ENCODE data around the gene EXOC3L1. TPM values are rescaled to one million over a fixed set of nuclear protein-coding genes. Genes with fewer than 3 reads are reported as not detected.
A peak's percentile ranks its signal among the peaks of the same experiment; 100 is the strongest.

EXOC3L1 gene
- total and polyA plus RNA-seq, 2 of the 13 experiments (the other 11 are each of a cell fraction or from before 2014, with no cell fraction given), result 0.12 TPM; not detected in 1

DNA sequence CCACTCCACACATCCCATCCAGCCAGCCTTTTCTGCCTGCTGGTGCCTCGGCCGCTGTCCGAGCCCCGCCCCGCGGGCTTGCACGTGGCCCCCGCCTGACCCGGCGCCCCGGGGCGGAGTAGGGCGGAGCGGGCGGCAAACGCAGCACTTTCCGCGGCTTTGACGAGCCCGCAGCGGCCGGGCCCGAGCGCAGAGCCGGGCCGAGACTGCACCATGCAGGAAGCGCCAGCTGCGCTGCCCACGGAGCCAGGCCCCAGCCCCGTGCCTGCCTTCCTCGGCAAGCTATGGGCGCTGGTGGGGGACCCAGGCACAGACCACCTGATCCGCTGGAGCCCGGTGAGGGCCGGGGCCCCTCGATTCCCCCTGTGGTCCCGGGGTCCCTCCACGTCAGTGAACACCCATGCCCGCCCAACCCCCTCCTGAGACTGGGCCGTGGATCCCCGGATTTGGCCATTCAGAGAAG is 25.3 kb downstream of the EXOC3L1 start, which contains the start of gene HSF4 (continued):
- TF ChIP-seq, protein P1, sequence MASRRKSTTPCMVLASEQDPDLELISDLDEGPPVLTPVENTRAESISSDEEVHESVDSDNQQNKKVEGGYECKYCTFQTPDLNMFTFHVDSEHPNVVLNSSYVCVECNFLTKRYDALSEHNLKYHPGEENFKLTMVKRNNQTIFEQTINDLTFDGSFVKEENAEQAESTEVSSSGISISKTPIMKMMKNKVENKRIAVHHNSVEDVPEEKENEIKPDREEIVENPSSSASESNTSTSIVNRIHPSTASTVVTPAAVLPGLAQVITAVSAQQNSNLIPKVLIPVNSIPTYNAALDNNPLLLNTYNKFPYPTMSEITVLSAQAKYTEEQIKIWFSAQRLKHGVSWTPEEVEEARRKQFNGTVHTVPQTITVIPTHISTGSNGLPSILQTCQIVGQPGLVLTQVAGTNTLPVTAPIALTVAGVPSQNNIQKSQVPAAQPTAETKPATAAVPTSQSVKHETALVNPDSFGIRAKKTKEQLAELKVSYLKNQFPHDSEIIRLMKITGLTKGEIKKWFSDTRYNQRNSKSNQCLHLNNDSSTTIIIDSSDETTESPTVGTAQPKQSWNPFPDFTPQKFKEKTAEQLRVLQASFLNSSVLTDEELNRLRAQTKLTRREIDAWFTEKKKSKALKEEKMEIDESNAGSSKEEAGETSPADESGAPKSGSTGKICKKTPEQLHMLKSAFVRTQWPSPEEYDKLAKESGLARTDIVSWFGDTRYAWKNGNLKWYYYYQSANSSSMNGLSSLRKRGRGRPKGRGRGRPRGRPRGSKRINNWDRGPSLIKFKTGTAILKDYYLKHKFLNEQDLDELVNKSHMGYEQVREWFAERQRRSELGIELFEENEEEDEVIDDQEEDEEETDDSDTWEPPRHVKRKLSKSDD (CRISPR knock-in tag; IDR thresholded peaks at IDR 0.05; ENCODE audit: low read depth), result peak; percentile 96
- TF ChIP-seq ZNF891 (CRISPR knock-in tag; IDR thresholded peaks at IDR 0.05) (peak; percentile 43; the same call in 1 of the 2 replicates), NFE2L2 (IDR thresholded peaks at IDR 0.05; ENCODE audit: low read length) (no peak), CC2D1A (CRISPR knock-in tag; IDR thresholded peaks at IDR 0.05) (no peak), RNF2 (conservative IDR thresholded peaks at IDR 0.05; ENCODE audit: low read depth) (peak; percentile 75), POGZ (CRISPR knock-in tag; IDR thresholded peaks at IDR 0.05) (peak; percentile 69), ZNF746 (CRISPR knock-in tag; IDR thresholded peaks at IDR 0.05) (no peak; the same call in 1 of the 2 replicates), ZNF782 (CRISPR knock-in tag; IDR thresholded peaks at IDR 0.05; ENCODE audit: borderline replicate concordance) (0 out of 2 replicates have a peak, but pooled peaks have one; percentile 25), NONO (IDR thresholded peaks at IDR 0.05) (no peak), NONO (CRISPR knock-in tag; conservative IDR thresholded peaks at IDR 0.05) (peak; percentile 97), NBN (conservative IDR thresholded peaks at IDR 0.05) (no peak), NFKB2 (CRISPR knock-in tag; IDR thresholded peaks at IDR 0.05; ENCODE audit: borderline replicate concordance) (peak; percentile 92; the same call in 1 of the 2 replicates), ZNF431 (CRISPR knock-in tag; IDR thresholded peaks at IDR 0.05; ENCODE audit: borderline replicate concordance, low read depth) (peak; percentile 90), REPIN1 (CRISPR knock-in tag; IDR thresholded peaks at IDR 0.05; ENCODE audit: borderline replicate concordance, low read depth) (peak; percentile 89; the same call in 1 of the 2 replicates), RFX5 (IDR thresholded peaks at IDR 0.05; ENCODE audit: low read depth, low read length) (no peak), ZNF468 (CRISPR knock-in tag; IDR thresholded peaks at IDR 0.05) (peak; percentile 78; the same call in 1 of the 2 replicates), ZFY (CRISPR knock-in tag; IDR thresholded peaks at IDR 0.05) (peak; percentile 85)
- TF ChIP-seq, protein P2, sequence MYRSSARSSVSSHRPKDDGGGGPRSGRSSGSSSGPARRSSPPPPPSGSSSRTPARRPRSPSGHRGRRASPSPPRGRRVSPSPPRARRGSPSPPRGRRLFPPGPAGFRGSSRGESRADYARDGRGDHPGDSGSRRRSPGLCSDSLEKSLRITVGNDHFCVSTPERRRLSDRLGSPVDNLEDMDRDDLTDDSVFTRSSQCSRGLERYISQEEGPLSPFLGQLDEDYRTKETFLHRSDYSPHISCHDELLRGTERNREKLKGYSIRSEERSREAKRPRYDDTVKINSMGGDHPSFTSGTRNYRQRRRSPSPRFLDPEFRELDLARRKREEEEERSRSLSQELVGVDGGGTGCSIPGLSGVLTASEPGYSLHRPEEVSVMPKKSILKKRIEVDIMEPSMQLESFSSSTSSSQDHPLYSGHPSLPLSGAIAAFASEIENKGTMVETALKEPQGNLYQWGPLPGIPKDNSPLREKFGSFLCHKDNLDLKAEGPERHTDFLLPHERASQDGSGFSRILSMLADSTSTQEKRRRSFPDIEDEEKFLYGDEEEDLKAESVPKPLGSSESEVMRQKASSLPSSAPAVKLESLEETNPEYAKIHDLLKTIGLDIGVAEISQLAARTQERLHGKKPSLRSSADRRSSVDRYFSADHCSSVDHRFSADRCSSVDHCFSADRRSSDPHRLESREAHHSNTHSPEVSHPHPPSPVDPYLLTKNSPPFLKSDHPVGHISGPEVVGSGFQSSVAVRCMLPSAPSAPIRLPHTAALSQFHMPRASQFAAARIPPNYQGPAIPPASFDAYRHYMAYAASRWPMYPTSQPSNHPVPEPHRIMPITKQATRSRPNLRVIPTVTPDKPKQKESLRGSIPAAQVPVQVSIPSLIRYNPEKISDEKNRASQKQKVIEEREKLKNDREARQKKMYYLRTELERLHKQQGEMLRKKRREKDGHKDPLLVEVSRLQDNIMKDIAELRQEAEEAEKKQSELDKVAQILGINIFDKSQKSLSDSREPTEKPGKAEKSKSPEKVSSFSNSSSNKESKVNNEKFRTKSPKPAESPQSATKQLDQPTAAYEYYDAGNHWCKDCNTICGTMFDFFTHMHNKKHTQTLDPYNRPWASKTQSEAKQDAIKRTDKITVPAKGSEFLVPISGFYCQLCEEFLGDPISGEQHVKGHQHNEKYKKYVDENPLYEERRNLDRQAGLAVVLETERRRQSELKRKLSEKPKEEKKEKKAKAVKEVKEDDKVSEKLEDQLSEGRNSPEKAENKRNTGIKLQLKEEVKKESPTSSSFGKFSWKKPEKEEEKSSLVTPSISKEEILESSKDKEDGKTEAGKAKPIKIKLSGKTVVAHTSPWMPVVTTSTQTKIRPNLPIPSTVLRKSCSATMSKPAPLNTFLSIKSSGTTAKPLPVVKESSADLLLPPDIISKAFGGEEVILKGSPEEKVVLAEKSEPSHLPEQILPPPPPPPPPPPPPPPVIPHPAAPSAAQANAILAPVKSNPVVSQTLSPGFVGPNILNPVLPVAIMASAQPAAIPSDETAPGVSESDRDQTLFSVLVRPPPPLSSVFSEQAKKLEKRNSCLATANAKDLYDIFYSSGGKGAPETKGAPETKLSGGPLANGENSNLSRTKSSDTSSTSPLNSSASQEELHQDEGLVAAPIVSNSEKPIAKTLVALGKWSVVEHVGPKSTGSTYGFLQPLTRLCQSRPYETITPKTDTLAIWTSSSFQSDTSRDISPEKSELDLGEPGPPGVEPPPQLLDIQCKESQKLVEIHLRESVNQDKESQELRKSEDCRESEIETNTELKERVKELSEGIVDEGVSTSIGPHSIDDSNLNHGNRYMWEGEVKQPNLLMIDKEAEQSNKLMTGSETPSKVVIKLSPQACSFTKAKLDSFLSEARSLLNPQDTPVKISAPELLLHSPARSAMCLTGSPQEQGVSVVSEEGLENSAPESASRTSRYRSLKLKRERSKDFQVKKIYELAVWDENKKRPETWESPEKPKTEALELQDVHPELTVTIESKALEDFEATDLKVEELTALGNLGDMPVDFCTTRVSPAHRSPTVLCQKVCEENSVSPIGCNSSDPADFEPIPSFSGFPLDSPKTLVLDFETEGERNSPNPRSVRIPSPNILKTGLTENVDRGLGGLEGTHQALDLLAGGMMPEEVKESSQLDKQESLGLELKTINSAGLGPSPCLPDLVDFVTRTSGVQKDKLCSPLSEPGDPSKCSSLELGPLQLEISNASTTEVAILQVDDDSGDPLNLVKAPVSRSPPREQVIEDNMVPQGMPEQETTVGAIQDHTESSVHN (CRISPR knock-in tag; IDR thresholded peaks at IDR 0.05), result no peak

All from HepG2 (cell line).